Omental fat pad (tissue), 4 donors: ENCODE measurements around the gene C15orf40. TPM values are rescaled to one million over a fixed set of nuclear protein-coding genes. Genes with fewer than 3 reads are reported as not detected.
"Not testable (repeated sequence)": the region's sequence is repeated elsewhere in the genome, so short reads cannot be mapped to it uniquely, and the experiment has no call there.

ENCODE experiments used
- ATAC-seq: fragments of 150-250 bp; one replicate; pipeline ENCODE4 v1.9.1; 2016; ENCODE audit warnings: mild to moderate bottlenecking, moderate library complexity; ENCODE audit not compliant: low FRiP score
- DNase-seq: peaks from one replicate; pipeline ENCODE4 v3.0.0-alpha.2; 2019; ENCODE audit warnings: low spot score
- CTCF ChIP-seq, 3 donors: fragments of 450-650 bp; IDR thresholded peaks; one replicate each; pipeline ENCODE4 v1.5.1; 2016 to 2017; ENCODE audit warnings: antibody characterized with exemption in 3 of 3, mild to moderate bottlenecking in 3 of 3, moderate library complexity in 2 of 3
- total RNA-seq, 4 donors: library from RNA; depleted of rRNA; stranded (reverse); fragments of >200 nt; gene quantifications; one replicate each; pipeline ENCODE4 v1.1.0, GENCODE V29; 2016

The C15orf40 gene
- total RNA-seq, 4 donors from 2014 or later = 8.5 to 13.1 (median 10.3) TPM

GRCh38 chr15:82944821-82945220, 66.6 kb downstream of the C15orf40 start:
- TF ChIP-seq CTCF (IDR thresholded peaks at IDR 0.05) = no peak
- ATAC-seq (no peak), DNase-seq (no peak)

GRCh38 chr15:82944056-82944455, 67.4 kb downstream of the C15orf40 start:
- DNase-seq (no peak), ATAC-seq (no peak)
- no peak for TF ChIP-seq CTCF (IDR thresholded peaks at IDR 0.05)

GRCh38 chr15:82943176-82943575, 68.3 kb downstream of the C15orf40 start:
- no peak for TF ChIP-seq CTCF (IDR thresholded peaks at IDR 0.05)
- DNase-seq = no peak
- no peak for ATAC-seq

- TF ChIP-seq CTCF (IDR thresholded peaks at IDR 0.05) = no peak
- ATAC-seq (no peak), DNase-seq (no peak)
Observed at GRCh38 chr15:82942691-82943090, 68.7 kb downstream of the C15orf40 start.

GRCh38 chr15:82939678-82940077, 71.8 kb downstream of the C15orf40 start:
- DNase-seq = not testable (repeated sequence)

More at GRCh38 chr15:82939678-82940077, 71.8 kb downstream of the C15orf40 start:
- ATAC-seq = not testable (repeated sequence)

Other genes starting within 250 kb of the C15orf40 start
- gene FSD2, start 205.6 kb downstream of the C15orf40 start, total RNA-seq = not detected
- gene WHAMM, start 202.0 kb downstream of the C15orf40 start, total RNA-seq = 1 to 10 TPM; 7.5 to 9.7 (median 7.9) TPM
- gene HOMER2, start 58.9 kb downstream of the C15orf40 start, total RNA-seq = 1 to 10 TPM; 4.0 to 7.1 (median 4.7) TPM
- 10 to 100 TPM; 12.3 to 19.9 (median 16.4) TPM for gene RAMAC, start 25.4 kb downstream of the C15orf40 start, total RNA-seq
- gene BTBD1, start 55.6 kb upstream of the C15orf40 start, total RNA-seq = 100 to 1,000 TPM in 1 of 4 donors, 10 to 100 TPM in 3; 56.9 to 104 (median 84.7) TPM
- 10 to 100 TPM in 3 of 4 donors, 1 to 10 TPM in 1; 6.2 to 32.0 (median 16.6) TPM for gene TM6SF1, start 96.0 kb upstream of the C15orf40 start, total RNA-seq
- 10 to 100 TPM; 16.0 to 40.7 (median 29.5) TPM for gene HDGFL3, start 196.2 kb upstream of the C15orf40 start, total RNA-seq